Stomach smooth muscle (tissue), 2 donors: ENCODE data around the gene LDAH.
"Not testable (repeated sequence)": the region's sequence is repeated elsewhere in the genome, so short reads cannot be mapped to it uniquely, and the experiment has no call there.

ENCODE experiments used
- H3K27ac ChIP-seq: one replicate; pipeline ENCODE4 v1.7.0; 2013; ENCODE audit warnings: mild to moderate bottlenecking, low read length, inconsistent platforms
- H3K27me3 ChIP-seq, 2 donors: one replicate each; pipeline ENCODE4 v1.7.0; 2013; ENCODE audit warnings: low read length in 2 of 2; ENCODE audit not compliant: insufficient read depth in 2 of 2, control insufficient read depth in 1 of 2
- H3K36me3 ChIP-seq, 2 donors: one replicate each; pipeline ENCODE4 v1.7.0; 2013; ENCODE audit warnings: low read length in 2 of 2; ENCODE audit not compliant: control insufficient read depth in 2 of 2, insufficient read depth in 2 of 2
- H3K4me1 ChIP-seq: one replicate; pipeline ENCODE4 v1.7.0; 2013; ENCODE audit warnings: low read length; ENCODE audit not compliant: control insufficient read depth, insufficient read depth
- H3K4me3 ChIP-seq, 2 donors: one replicate each; pipeline ENCODE4 v1.7.0; 2013; ENCODE audit warnings: low read length in 2 of 2
- H3K9ac ChIP-seq, 2 donors: one replicate each; pipeline ENCODE4 v1.7.0; 2013; ENCODE audit warnings: low read length in 2 of 2, mild to moderate bottlenecking in 1 of 2
- H3K9me3 ChIP-seq, 2 donors: one replicate each; pipeline ENCODE4 v1.7.0; 2013; ENCODE audit warnings: low read length in 2 of 2; ENCODE audit not compliant: control insufficient read depth in 2 of 2
- donor health status: healthy.
- donor health status: Pancreatic carcinoma.

The LDAH gene

DNA sequence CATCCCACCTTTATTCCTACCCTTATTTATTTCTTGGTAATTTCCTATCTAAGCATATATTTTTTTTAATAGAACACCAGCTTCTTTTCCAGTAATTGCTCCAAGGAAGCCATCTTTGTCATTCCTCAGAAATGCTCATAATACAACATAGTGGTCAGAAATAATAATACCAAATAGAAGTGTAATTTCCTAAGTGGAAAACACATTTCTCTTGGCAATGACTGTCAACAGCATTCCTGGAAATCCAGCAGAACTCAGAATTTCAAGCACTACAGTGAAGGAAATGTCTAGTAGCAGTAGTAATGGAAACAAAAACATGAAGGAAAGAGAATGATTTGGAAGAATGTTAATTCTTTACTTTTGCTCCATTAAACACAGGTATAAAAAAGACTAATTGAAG lies 99.4 kb downstream of the LDAH start:
- H3K27me3 ChIP-seq = no peaks in the 10 kb centered on the region
- peaks cover 0 to 3% of the 10 kb centered on the region in 2 donors for H3K36me3 ChIP-seq
- H3K9me3 ChIP-seq = no peaks in the 10 kb centered on the region
- no peak overlapping the region for H3K9ac ChIP-seq
- H3K4me1 ChIP-seq = no peaks in the 10 kb centered on the region
- H3K27ac ChIP-seq = no peak overlapping the region
- H3K4me3 ChIP-seq = no peak overlapping the region

DNA sequence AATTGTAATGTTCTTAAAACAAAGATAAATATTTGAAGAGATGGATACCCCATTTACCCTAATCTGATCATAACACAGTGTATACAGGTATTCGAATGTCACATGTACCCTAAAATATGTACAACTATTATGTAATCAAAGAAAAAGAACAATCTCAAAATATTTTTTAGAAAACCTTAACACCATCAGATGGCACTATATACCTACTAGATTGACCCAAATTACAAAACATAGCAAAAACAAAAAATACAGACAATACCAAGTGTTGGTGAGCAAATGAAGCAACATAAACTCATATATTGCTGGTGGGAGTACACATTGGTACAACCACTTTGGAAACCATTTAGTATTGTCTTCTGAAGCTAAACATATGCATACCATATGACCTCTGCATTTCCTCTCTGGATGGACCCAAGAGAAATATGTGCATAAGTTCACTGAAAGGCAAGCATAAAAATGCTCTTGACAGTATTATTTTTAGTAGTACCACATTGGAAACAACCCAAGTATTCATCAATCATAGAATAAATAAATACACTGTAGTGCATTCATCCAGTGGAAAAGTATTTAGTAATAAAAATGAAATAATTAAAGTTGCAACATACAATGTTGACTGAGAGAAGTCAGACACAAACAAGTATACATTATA lies 100.2 kb downstream of the LDAH start:
- Histone ChIP-seq H3K4me3 (no peak overlapping the region), H3K27me3 (no peaks in the 10 kb centered on the region), H3K27ac (no peak overlapping the region), H3K9ac (no peak overlapping the region), H3K4me1 (no peaks in the 10 kb centered on the region), H3K9me3 (no peaks in the 10 kb centered on the region), H3K36me3 (peaks cover 0 to 3% of the 10 kb centered on the region in 2 donors)

DNA sequence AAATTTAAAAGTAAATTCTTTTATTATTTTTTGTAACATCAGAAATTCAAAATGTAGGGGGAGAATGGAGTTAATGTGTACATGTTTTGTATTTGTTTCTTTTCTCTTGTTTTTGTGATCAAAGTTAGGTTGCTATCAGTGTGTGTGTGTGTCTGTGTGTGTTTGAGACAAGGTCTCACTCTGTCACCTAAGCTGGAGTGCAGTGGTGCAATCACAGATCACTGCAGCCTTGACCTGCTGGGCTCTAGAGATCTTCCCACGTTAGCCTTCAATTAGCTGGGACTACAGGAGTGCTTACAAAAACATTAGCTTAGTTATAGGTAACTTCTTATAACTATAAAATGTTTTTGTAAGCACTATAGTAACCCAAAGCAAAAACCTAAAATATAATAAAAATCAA lies 105.3 kb downstream of the LDAH start:
- no peak overlapping the region for H3K9ac ChIP-seq
- no peaks in the 10 kb centered on the region for H3K27me3 ChIP-seq
- H3K9me3 ChIP-seq = no peaks in the 10 kb centered on the region
- no peaks in the 10 kb centered on the region for H3K36me3 ChIP-seq
- H3K27ac ChIP-seq = no peak overlapping the region
- no peaks in the 10 kb centered on the region for H3K4me1 ChIP-seq
- no peak overlapping the region for H3K4me3 ChIP-seq

DNA sequence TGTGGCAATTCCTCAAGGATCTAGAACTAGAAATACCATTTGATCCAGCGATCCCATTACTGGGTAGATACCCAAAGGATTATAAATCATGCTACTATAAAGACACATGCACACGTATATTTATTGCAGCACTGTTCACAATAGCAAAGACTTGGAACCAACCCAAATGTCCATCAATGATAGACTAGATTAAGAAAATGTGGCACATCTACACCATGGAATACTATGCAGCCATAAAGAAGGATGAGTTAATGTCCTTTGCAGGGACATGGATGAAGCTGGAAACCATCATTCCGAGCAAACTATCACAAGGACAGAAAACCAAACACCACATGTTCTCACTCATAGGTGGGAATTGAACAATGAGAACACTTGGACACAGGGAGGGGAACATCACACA lies 106.7 kb downstream of the LDAH start:
- H3K4me3 ChIP-seq, H3K36me3 ChIP-seq, H3K9me3 ChIP-seq, H3K4me1 ChIP-seq, H3K9ac ChIP-seq, H3K27me3 ChIP-seq, H3K27ac ChIP-seq: not testable (repeated sequence)

DNA sequence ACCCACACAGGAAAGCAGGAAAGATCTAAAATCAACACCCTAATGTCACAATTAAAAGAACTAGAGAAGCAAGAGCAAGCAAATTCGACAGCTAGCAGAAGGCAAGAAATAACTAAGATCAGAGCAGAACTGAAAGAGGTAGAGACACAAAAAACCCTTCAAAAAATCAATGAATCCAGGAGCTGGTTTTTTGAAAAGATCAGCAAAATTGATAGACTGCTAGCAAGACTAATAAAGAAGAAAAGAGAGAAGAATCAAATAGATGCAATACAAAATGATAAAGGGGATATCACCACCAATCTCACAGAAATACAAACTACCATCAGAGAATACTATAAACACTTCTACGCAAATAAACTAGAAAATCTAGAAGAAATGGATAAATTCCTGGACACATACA lies 108.5 kb downstream of the LDAH start:
- not testable (repeated sequence) for H3K36me3 ChIP-seq, H3K4me1 ChIP-seq, H3K27ac ChIP-seq, H3K9me3 ChIP-seq, H3K27me3 ChIP-seq, H3K4me3 ChIP-seq, H3K9ac ChIP-seq

DNA sequence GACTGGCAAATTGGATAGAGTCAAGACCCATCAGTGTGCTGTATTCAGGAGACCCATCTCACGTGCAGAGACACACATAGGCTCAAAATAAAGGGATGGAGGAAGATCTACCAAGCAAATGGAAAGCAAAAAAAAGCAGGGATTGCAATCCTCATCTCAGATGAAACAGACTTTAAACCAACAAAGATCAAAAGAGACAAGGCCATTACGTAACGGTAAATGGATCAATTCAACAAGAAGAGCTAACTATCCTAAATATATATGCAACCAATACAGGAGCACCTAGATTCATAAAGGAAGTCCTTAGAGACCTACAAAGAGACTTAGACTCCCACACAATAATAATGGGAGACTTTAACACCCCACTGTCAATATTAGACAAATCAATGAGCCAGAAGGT lies 109.3 kb downstream of the LDAH start:
- not testable (repeated sequence) for H3K4me3 ChIP-seq, H3K9ac ChIP-seq, H3K4me1 ChIP-seq, H3K9me3 ChIP-seq, H3K36me3 ChIP-seq, H3K27ac ChIP-seq, H3K27me3 ChIP-seq

DNA sequence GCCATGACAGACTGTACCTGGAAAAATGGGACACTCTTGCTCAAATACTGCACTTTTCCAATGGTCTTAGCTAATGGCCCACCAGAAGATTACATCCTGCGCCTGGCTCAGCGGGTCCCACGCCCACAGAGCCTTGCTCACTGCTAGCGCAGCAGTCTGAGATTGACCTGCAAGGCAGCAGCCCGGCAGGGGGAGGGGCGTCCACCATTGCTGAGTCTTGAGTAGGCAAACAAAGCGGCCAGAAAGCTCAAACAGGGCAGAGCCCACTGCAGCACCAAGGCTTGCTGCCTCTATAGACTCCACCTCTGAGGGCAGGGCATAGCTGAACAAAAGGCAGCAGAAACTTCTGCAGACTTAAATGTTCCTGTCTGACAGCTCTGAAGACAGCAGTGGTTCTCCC lies 111.3 kb downstream of the LDAH start:
- H3K4me3 ChIP-seq, H3K36me3 ChIP-seq, H3K4me1 ChIP-seq, H3K27me3 ChIP-seq, H3K9me3 ChIP-seq, H3K9ac ChIP-seq, H3K27ac ChIP-seq: not testable (repeated sequence)

DNA sequence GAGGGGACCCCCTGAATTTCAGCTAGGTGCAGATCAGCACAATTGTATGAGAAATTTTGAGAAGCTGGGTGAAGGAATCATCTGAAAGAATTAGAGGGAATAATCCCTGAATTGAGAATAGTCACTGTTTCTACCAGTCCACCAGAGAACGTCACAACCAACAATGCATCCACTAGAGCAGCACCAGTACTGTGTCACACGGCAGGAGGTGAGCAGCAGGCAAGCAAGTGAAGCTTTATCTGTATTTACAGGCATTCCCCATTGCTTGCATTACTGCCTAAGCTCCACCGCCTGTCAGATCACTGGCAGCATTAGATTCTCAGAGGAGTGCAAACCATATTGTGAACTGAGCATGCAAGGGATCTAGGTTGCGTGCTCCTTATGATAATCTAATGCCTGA lies 115.3 kb downstream of the LDAH start:
- no peaks in the 10 kb centered on the region for H3K36me3 ChIP-seq
- no peaks in the 10 kb centered on the region for H3K4me1 ChIP-seq
- no peaks in the 10 kb centered on the region for H3K9me3 ChIP-seq
- no peak overlapping the region for H3K9ac ChIP-seq
- no peak overlapping the region for H3K27ac ChIP-seq
- H3K27me3 ChIP-seq = no peaks in the 10 kb centered on the region
- no peak overlapping the region for H3K4me3 ChIP-seq

DNA sequence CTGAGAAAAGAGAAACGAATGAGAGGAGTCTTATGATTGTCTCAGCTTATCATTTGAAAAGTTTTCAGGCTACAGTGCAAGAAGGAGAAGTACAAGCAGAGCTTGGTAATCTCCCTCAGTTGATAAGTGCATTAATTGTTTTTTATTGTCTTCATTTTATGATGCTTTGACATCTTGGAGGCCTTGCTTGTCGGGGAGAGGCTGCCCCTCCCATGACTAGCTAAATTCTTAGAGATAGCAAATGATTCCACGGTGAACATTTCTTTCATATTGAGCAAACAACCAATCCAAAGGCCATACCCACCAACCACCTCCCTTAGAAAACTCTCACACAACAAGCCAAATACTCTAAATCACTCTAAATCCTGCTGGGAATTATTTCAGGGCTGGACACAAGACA lies 116.1 kb downstream of the LDAH start:
- Histone ChIP-seq H3K27ac (no peak overlapping the region), H3K4me1 (no peaks in the 10 kb centered on the region), H3K36me3 (no peaks in the 10 kb centered on the region), H3K9ac (no peak overlapping the region), H3K27me3 (no peaks in the 10 kb centered on the region), H3K9me3 (no peaks in the 10 kb centered on the region), H3K4me3 (no peak overlapping the region)

DNA sequence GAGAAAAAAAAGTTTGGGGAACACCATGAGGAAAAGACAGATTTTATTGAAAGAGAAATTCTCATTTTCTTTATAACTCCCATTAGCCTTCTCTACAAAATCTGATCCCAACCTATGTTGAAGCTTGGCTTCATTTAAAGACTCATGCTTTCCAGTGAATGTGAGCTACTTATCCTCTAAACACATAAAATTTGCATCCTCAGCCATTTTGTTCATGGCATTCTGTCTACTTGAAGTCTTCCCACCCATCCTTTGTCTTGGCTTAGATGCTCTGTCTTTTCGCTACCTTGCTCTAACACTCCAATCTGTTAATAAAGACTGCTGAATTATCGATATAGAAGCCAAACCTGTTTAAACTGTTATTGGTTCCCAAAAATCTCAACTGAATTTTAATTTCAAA lies 116.7 kb downstream of the LDAH start:
- no peaks in the 10 kb centered on the region for H3K4me1 ChIP-seq
- no peaks in the 10 kb centered on the region for H3K36me3 ChIP-seq
- no peaks in the 10 kb centered on the region for H3K9me3 ChIP-seq
- H3K27me3 ChIP-seq = no peaks in the 10 kb centered on the region
- no peak overlapping the region for H3K9ac ChIP-seq
- H3K27ac ChIP-seq = no peak overlapping the region
- H3K4me3 ChIP-seq = no peak overlapping the region

DNA sequence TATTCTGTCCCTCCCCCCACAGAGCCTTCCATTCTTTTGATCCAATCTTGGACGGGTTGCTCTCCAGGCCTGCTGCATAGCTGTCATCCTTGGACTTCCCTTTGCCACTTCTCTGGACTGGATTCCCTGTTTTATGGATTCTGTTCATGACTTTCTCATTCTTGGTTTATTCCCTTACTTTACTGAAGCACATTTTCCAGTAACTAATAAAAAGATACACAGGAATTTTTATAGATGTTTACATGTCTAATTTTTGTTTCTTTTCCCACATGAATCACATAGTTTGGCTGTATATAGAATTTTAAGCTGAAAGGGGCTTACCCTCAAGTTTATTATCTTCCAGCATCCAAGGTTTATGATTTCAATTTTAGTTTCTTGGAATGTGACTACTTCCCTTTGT lies 118.0 kb downstream of the LDAH start:
- Histone ChIP-seq H3K4me1 (no peaks in the 10 kb centered on the region), H3K9me3 (no peaks in the 10 kb centered on the region), H3K27me3 (no peaks in the 10 kb centered on the region), H3K27ac (no peak overlapping the region), H3K9ac (no peak overlapping the region), H3K36me3 (no peaks in the 10 kb centered on the region), H3K4me3 (no peak overlapping the region)
